ENCODE measurements around the gene DENND2A.
A peak's percentile ranks its signal among the peaks of the same experiment; 100 is the strongest.

Gene DENND2A

DNA sequence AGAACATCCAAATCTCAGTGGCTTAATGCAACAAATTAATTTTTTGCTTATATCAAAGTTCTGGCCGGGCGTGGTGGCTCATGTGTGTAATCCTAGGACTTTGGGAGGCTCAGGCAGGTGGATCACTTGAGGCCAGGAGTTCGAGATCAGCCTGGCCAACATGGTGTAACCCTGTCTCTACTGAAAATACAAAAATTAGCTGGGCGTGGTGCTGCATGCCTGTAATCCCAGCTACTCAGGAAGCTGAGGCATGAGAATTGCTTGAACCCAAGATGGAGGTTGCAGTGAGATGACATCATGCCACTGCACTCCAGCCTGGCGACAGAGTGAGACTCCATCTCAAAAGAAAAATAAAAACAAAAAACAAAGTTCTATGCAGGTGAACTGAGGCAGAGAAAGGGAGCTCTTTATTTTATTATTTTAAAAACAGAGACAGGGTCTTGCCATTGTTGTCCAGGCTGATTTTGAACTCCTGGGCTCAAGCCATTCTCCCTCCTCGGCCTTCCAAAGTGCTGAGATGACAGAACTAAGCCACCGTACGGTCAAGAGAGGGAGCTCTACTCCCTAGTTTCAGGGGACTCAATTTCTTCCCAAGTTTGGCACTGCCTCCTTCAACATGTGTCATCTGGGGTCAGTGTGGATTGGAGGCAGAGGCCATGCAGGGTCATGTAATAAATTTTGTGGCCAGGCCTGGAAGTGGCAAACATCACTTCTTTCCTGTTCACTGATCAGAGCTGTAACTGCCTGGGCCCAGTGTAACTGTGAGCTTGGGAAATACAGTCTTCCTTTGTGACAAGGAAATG, 34.5 kb upstream of the DENND2A start:
- H3K27ac ChIP-seq: no peak overlapping the region
- peaks cover 10% of the 10 kb centered on the region for H3K36me3 ChIP-seq
- no peaks in the 10 kb centered on the region for H3K27me3 ChIP-seq
- H3K4me3 ChIP-seq (ENCODE audit: low read depth in 1 of 2, low read length in 1 of 2): no peak overlapping the region
- TF ChIP-seq, protein P1, sequence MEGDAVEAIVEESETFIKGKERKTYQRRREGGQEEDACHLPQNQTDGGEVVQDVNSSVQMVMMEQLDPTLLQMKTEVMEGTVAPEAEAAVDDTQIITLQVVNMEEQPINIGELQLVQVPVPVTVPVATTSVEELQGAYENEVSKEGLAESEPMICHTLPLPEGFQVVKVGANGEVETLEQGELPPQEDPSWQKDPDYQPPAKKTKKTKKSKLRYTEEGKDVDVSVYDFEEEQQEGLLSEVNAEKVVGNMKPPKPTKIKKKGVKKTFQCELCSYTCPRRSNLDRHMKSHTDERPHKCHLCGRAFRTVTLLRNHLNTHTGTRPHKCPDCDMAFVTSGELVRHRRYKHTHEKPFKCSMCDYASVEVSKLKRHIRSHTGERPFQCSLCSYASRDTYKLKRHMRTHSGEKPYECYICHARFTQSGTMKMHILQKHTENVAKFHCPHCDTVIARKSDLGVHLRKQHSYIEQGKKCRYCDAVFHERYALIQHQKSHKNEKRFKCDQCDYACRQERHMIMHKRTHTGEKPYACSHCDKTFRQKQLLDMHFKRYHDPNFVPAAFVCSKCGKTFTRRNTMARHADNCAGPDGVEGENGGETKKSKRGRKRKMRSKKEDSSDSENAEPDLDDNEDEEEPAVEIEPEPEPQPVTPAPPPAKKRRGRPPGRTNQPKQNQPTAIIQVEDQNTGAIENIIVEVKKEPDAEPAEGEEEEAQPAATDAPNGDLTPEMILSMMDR (IDR thresholded peaks at IDR 0.05): no peak
- H3K9me3 ChIP-seq: no peaks in the 10 kb centered on the region
- peaks cover 19 to 29% of the 10 kb centered on the region in 2 experiments for H3K4me1 ChIP-seq (ENCODE audit: control insufficient read depth in 1 of 2, insufficient read depth in 1 of 2, low read depth in 1 of 2, low read length in 1 of 2)

DNA sequence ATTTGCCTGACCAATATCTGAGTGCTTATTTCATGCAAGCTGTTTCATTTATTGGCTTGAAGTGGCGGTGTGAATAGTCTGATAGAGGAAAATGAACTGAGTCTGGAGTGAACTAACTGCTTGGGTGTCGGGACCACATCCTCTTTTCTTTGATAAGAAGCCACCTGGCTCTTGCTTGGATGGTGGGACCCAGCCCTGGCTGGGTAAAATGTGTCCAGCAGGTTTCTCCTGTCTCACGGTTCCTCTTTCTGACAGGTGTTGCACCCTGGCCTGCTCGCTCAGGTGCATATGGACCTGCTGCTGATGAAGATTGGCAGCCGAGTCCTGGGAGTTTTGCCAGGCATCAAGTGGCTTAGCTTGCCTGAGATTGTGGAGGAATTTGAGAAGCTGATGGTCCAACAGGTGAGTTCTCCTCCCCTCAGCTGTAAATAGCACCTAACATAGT, 33.8 kb upstream of the DENND2A start:
- H3K9me3 ChIP-seq: no peaks in the 10 kb centered on the region
- TF ChIP-seq, protein P1 (IDR thresholded peaks at IDR 0.05): no peak
- no peak overlapping the region for H3K27ac ChIP-seq
- no peaks in the 10 kb centered on the region for H3K27me3 ChIP-seq
- peaks cover 19 to 29% of the 10 kb centered on the region in 2 experiments for H3K4me1 ChIP-seq (ENCODE audit: control insufficient read depth in 1 of 2, insufficient read depth in 1 of 2, low read depth in 1 of 2, low read length in 1 of 2)
- peaks cover 5% of the 10 kb centered on the region for H3K36me3 ChIP-seq
- H3K4me3 ChIP-seq (ENCODE audit: low read depth in 1 of 2, low read length in 1 of 2): no peak overlapping the region

DNA sequence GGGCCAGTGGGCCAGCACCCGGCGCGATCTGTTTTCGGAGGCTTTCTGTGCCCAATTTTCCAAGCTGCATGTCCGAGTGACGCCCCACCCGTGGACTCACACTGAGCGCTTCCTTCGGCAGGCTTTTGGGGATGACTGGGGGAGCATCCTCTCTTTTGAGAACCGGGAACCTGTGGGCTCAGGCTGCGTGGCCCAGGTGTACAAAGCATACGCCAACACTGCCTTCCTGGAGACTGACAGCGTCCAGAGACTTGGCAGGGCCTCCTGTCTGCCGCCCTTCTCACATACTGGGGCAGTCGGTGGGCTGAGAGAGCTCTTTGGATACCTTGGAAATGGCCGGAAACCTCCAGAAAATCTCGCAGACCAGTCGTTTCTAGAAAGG, 33.2 kb upstream of the DENND2A start:
- TF ChIP-seq, protein P1 (IDR thresholded peaks at IDR 0.05): no peak
- H3K27me3 ChIP-seq: no peaks in the 10 kb centered on the region
- peak overlapping the region; percentile 69 for H3K27ac ChIP-seq
- no peaks in the 10 kb centered on the region for H3K36me3 ChIP-seq
- peak overlapping the region; percentile 75 to 83 for H3K4me3 ChIP-seq (ENCODE audit: low read depth in 1 of 2, low read length in 1 of 2)
- H3K9me3 ChIP-seq: no peaks in the 10 kb centered on the region
- H3K4me1 ChIP-seq (ENCODE audit: control insufficient read depth in 1 of 2, insufficient read depth in 1 of 2, low read depth in 1 of 2, low read length in 1 of 2): peaks cover 19 to 29% of the 10 kb centered on the region in 2 experiments

GRCh38 chr7:140673063-140673773, 32.6 kb upstream of the DENND2A start:
- H3K4me1 ChIP-seq (ENCODE audit: control insufficient read depth in 1 of 2, insufficient read depth in 1 of 2, low read depth in 1 of 2, low read length in 1 of 2): peaks cover 19 to 29% of the 10 kb centered on the region in 2 experiments
- H3K36me3 ChIP-seq: no peaks in the 10 kb centered on the region
- peak overlapping the region; percentile 69 for H3K27ac ChIP-seq
- no peaks in the 10 kb centered on the region for H3K9me3 ChIP-seq
- TF ChIP-seq, protein P1 (IDR thresholded peaks at IDR 0.05): no peak
- peak overlapping the region; percentile 75 to 83 for H3K4me3 ChIP-seq (ENCODE audit: low read depth in 1 of 2, low read length in 1 of 2)
- H3K27me3 ChIP-seq: no peaks in the 10 kb centered on the region

DNA sequence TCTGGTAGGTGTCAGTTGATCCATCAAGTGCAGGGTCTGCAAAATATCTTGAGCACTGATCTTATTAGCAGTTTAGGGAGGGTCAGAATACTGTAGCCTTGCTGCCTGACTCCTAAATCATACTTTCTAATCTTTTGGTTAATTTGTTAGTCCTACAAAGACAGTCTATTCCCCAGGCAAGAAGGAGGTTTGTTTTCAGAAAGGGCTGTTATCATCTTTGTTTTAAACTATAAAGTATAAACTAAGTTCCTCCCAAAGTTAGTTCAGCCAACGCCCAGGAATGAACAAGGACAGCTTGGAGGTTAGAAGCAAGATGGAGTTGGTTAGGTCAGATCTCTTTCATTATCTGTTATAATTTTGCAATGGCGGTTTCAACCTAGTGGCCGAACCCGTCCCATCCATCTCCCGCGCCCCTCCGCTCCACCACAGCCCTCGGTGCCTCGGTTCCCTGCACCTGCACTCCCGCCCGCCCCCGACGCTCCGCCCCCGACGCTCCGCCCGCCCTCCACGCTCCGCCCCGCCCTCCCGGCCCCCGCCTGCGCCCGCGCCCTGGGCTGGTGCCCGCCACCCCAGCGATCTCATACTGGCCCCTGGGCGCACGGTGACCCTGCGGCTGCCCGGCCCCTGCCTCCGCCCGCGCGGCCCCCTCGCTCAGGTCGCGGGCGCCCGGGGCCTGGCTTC, 31.9 kb upstream of the DENND2A start, which contains the start of gene ADCK2:
ADCK2 (plus strand) TSS at position 564 of the 681 bp plus-strand sequence. CDS start 386 bp downstream, outside the sequence.
- H3K9me3 ChIP-seq: no peaks in the 10 kb centered on the region
- H3K4me3 ChIP-seq (ENCODE audit: low read depth in 1 of 2, low read length in 1 of 2): peak within 1 kb of the TSS; percentile 75 to 83
- peaks cover 19 to 29% of the 10 kb centered on the region in 2 experiments for H3K4me1 ChIP-seq (ENCODE audit: control insufficient read depth in 1 of 2, insufficient read depth in 1 of 2, low read depth in 1 of 2, low read length in 1 of 2)
- peak within 1 kb of the TSS; percentile 69 for H3K27ac ChIP-seq
- H3K36me3 ChIP-seq: no peaks in the 10 kb centered on the region
- TF ChIP-seq, protein P1 (IDR thresholded peaks at IDR 0.05): no peak
- no peaks in the 10 kb centered on the region for H3K27me3 ChIP-seq
